GM08714 (cell line): ENCODE measurements around the gene OR11A1.

Experiments used
- H3K4me3 ChIP-seq: fragments of 200-500 bp; sonication (Bioruptor generic); 2 replicates; pipeline ENCODE4 v1.5.1; 2014; ENCODE audit warnings: mild to moderate bottlenecking, low read length, inconsistent platforms
- ZNF274 ChIP-seq: IDR thresholded peaks from 2 replicates; pipeline ENCODE4 v1.6.1; 2012; ENCODE audit warnings: mild to moderate bottlenecking, low read depth, low read length

OR11A1 gene, protein sequence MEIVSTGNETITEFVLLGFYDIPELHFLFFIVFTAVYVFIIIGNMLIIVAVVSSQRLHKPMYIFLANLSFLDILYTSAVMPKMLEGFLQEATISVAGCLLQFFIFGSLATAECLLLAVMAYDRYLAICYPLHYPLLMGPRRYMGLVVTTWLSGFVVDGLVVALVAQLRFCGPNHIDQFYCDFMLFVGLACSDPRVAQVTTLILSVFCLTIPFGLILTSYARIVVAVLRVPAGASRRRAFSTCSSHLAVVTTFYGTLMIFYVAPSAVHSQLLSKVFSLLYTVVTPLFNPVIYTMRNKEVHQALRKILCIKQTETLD

GRCh38 chr6:29456971-29457370 lies at the start of gene OR11A1, which contains the start of gene OR2H1:
Gene OR11A1 (minus strand): TSS chr6:29457071. CDS start chr6:29427641, 29,430 bp downstream.
Gene OR2H1 (plus strand): TSS chr6:29457155. CDS start chr6:29461770, 4,615 bp downstream.
- no peak within 1 kb of the TSS for H3K4me3 ChIP-seq
- no peak for TF ChIP-seq ZNF274

DNA sequence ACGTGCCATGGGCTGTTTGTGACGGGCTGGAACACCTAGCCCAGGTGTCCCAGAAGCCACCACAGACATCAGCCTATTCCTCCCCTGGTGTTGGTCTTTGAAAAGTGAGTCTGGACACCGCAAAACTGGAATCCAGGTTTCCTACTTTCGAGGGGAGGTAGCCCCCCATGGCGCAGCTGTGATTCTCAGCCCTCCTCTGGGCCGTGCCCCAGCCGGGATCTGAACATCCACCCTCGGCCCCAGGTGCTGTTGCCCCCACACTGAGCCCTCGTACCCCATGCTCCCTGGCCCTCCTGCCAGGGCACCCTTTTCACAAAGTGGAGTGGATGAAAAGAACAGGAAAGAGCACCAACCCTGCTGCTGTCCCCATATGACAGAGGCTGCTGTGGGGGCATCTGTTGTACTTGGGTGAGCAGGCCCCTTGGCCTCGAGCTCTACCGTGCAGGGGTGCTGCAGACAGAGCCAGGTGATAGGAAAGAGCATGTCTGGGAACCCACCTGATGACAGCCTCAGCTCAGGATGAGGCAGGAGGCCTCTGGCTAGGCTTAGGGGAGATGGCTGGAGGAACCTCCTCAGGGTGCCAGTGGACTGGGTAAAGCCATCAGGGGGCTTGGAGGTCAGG lies 49.7 kb upstream of the OR11A1 start:
- TF ChIP-seq ZNF274: no peak
- H3K4me3 ChIP-seq: no peak overlapping the region

- no peak overlapping the region for H3K4me3 ChIP-seq
- no peak for TF ChIP-seq ZNF274
These were observed 48.9 kb upstream of the OR11A1 start for GRCh38 chr6:29505808-29506207.

DNA sequence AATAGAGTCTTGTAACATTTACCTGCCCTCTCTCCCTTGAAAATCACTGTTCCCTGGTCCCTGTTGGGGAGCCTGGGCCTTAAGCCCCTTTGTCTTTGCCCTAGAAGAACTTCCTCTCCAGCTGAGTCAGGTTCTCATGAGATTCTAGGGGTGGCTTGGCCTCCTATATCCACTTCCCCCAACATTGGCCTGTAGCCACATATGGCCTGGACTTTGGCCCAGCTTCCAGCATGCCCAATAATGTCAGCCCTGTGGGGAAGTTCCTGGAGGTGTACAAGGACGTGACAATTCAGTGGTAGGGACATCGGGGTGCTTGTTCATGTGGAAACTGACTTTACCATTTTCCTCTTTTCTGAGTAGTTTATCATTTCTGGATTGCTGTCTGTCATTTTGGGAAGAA lies 48.1 kb upstream of the OR11A1 start:
- TF ChIP-seq ZNF274: no peak
- no peak overlapping the region for H3K4me3 ChIP-seq

DNA sequence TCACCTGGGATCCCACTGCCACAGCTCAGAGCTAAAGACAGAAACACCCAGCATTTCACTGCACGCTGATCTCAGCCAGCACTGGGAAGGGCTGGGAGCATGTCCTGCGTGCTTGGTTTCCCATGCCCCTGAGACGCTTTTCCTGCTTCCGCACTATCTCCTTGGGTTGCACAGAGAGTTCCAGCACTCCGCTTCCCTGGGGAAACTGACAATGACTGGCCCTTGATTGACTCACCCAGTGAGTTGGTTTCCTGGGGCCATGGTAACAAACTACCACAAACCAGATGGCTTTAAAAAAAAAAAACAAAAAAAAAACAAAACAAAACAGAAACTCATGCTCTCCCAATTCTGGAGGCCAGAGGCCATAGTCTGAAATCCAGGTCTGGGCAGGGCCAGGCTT lies 45.7 kb upstream of the OR11A1 start:
- TF ChIP-seq ZNF274: no peak
- H3K4me3 ChIP-seq: no peak overlapping the region

DNA sequence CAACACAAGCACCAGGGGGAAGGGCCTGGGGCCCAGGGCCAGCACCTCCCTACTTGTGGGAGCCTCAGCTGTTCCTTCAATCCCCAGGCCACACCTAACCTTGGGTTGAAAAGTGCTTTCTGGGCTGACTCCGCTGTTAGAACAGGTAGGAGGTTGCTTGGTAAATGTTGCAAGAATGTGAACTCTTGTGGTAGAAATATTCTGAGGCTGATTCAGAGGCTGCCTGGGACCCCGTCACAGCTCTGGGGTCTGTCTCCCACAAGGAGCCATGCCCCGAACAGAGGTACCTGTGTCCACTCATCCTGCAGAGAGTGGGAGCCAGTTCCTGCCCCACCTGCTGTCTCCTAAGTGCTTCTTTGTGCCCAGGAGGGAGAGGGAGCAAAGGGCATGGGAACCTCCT lies 45.3 kb upstream of the OR11A1 start:
- H3K4me3 ChIP-seq: no peak overlapping the region
- no peak for TF ChIP-seq ZNF274

DNA sequence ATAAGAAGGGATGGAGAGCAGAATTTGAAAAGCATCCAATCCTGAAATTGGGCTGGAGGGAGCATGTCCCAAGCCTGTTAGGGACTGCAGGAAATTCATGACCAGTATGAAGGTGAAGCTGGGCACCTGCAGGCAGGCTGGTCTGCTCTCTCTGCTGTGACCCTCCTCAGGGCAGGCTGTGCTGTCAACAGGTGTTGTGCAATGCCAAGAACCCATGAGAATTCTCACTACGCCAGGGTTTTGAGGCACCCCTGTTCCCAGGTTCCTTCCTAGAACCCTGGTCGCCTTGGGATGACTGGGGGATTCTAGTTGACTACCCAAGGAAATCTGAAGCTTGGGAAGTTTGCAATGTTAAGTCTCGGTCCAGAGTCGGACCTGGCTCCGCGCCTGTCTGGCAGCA lies 44.2 kb upstream of the OR11A1 start:
- TF ChIP-seq ZNF274: no peak

GRCh38 chr6:29500594-29500993 lies 43.7 kb upstream of the OR11A1 start:
- no peak overlapping the region for H3K4me3 ChIP-seq
- no peak for TF ChIP-seq ZNF274

More for the DNA sequence above, 44.2 kb upstream of the OR11A1 start:
- H3K4me3 ChIP-seq: no peak overlapping the region

DNA sequence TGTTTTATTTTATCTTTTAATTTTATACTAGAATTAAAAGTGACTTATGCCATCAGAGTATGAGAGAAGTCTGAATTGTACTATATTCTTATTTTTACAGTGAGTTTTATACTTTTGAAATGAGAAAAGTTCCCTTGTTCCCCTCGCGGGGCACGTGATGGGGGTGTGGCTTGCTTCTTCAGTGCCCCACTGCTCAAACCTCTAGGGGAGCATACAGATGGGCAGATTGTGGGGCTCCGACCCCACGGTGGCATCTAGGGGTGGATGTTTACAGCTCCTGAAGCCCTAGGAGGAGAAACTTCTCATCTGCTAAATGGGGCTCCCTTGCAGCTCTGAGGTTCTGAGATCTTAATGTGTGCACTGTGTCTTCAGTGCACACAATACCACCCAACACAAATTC lies 42.8 kb upstream of the OR11A1 start:
- TF ChIP-seq ZNF274: no peak

DNA sequence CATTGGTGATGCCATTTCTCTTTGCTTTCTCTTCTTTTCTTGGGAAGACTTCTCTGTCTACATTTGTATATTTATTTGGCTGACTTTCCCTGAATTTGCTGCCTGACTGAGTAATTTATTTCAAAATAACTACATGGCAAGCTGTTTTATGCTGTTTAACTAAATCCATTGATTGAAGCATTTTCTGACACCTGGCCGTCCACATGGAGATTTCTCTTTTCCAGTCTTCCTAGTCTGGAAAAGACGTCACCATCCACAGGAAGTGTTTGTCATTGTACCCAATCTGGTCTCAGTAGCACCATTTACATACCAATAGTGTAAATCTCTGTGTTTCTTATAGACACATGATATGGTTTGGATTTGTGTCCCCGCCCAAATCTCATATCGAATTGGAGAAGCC lies 40.1 kb upstream of the OR11A1 start:
- no peak for TF ChIP-seq ZNF274
- no peak overlapping the region for H3K4me3 ChIP-seq

More for the DNA sequence above, 42.8 kb upstream of the OR11A1 start:
- H3K4me3 ChIP-seq: no peak overlapping the region

DNA sequence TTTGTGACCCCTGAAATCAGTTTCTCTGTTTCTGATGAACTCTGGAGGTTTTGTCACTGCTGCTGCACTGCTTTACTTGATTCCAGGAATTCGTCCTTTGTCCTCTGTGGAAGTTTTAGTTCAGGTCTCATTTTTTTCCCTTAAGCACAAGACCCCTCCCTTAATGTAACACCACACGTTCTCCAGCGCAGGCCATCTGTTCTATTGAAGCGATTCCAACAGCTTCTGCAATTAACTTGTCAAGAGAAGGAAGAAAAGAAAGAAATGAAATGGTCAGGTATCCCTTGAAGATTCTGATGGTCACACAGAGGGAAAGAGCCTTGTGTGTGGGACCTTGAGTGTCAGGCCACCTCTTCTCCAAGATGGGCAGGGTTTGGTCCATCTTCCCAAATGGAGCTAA lies 38.7 kb upstream of the OR11A1 start:
- TF ChIP-seq ZNF274: no peak

DNA sequence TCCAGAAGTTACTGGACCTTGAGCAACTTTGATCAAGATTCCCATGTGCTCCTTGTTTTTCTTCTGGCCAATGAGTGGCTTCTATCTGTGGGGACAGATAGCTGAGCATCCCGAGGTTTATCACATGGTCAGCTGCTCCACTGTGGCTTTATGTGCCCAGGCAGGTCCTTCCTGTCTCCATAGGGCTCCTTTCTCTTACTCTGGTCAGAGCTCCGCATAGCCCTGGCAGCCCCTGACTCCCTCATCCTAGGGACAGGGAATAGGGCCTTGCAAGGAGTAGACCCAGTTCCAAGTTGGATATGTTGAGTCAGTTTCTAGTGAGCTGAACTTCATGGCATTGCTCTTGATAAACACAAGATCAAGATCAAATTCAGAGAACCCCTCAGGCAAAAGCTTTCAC lies 37.3 kb upstream of the OR11A1 start:
- H3K4me3 ChIP-seq: no peak overlapping the region
- no peak for TF ChIP-seq ZNF274

More for the DNA sequence above, 38.7 kb upstream of the OR11A1 start:
- no peak overlapping the region for H3K4me3 ChIP-seq

GRCh38 chr6:29493261-29493660 lies 36.4 kb upstream of the OR11A1 start:
- H3K4me3 ChIP-seq: no peak overlapping the region

GRCh38 chr6:29491574-29491973 lies 34.7 kb upstream of the OR11A1 start:
- H3K4me3 ChIP-seq: no peak overlapping the region
- no peak for TF ChIP-seq ZNF274

More at GRCh38 chr6:29493261-29493660, 36.4 kb upstream of the OR11A1 start:
- TF ChIP-seq ZNF274: no peak

DNA sequence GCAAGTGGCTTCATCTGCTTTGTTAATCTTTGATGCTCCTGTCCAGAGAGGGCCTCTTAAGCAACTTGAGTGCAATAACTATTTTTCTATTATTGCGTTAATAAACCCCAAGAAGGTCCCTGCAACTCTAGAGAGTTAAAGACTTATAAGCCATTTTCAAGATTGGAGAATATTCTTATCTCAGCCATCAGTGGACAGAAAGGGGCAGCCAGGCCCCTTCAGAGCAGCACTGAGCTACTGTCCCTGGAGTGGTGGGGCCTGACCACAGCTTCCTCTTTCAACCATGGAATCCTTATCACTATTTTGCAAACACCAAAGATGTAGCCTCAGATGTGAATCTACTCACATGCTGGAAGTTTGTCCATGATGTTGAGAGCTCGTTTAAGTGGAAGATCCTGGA lies 33.7 kb upstream of the OR11A1 start:
- TF ChIP-seq ZNF274: no peak
- no peak overlapping the region for H3K4me3 ChIP-seq
